SK-N-SH treated with all-trans-retinoic acid at 6 μM for 48 hours (cell line): Measurements from ENCODE around the gene URAD.

ENCODE experiments used
- ATAC-seq: fragments of 200-7000 bp; cut with Tn5 transposase; 3 replicates; pipeline ENCODE4 v1.9.1; 2020; ENCODE audit warnings: mild to moderate bottlenecking, moderate library complexity
- BACH2 ChIP-seq: fragments of 250-450 bp; sonication (Bioruptor Pico); IDR thresholded peaks from 2 replicates; pipeline ENCODE4 v1.9.0; 2021; ENCODE audit warnings: mild to moderate bottlenecking, borderline replicate concordance
- CSRNP3 ChIP-seq: fragments of 250-450 bp; sonication (Bioruptor Pico); IDR thresholded peaks from 2 replicates; pipeline ENCODE4 v1.5.1; 2021; ENCODE audit warnings: mild to moderate bottlenecking, moderate library complexity
- ESRRG ChIP-seq: fragments of 250-450 bp; sonication (Bioruptor Pico); IDR thresholded peaks from 2 replicates; pipeline ENCODE4 v1.6.1; 2021; ENCODE audit warnings: mild to moderate bottlenecking
- ISL1 ChIP-seq: fragments of 250-450 bp; sonication (Bioruptor Pico); IDR thresholded peaks from 2 replicates; pipeline ENCODE4 v2.1.2; 2022; ENCODE audit warnings: mild to moderate bottlenecking, moderate library complexity
- OSR1 ChIP-seq: fragments of 250-450 bp; sonication (Bioruptor Pico); IDR thresholded peaks from 2 replicates; pipeline ENCODE4 v1.8.0; 2022; ENCODE audit warnings: moderate library complexity, mild to moderate bottlenecking, inconsistent platforms
- PPARA ChIP-seq: fragments of 250-450 bp; sonication (Bioruptor Pico); IDR thresholded peaks from 2 replicates; pipeline ENCODE4 v1.5.0; 2020; ENCODE audit warnings: mild to moderate bottlenecking, borderline replicate concordance
- RARB ChIP-seq: fragments of 250-450 bp; sonication (Bioruptor Pico); IDR thresholded peaks from 2 replicates; pipeline ENCODE4 v1.8.0; 2021; ENCODE audit warnings: mild to moderate bottlenecking, moderate library complexity
- SNAI2 ChIP-seq: fragments of 250-450 bp; sonication (Bioruptor Pico); IDR thresholded peaks from 2 replicates; pipeline ENCODE4 v1.5.0; 2020; ENCODE audit warnings: mild to moderate bottlenecking, moderate library complexity
- TCF4 ChIP-seq: fragments of 250-450 bp; sonication (Bioruptor Pico); IDR thresholded peaks from 2 replicates; pipeline ENCODE4 v1.8.0; 2021; ENCODE audit warnings: mild to moderate bottlenecking, moderate library complexity, borderline replicate concordance
- TOX ChIP-seq: fragments of 250-450 bp; sonication (Bioruptor Pico); IDR thresholded peaks from 2 replicates; pipeline ENCODE4 v1.8.0; 2021; ENCODE audit warnings: mild to moderate bottlenecking, moderate library complexity, borderline replicate concordance
- ZFP3 ChIP-seq: fragments of 250-450 bp; sonication (Bioruptor Pico); IDR thresholded peaks from 2 replicates; pipeline ENCODE4 v1.5.0; 2020; ENCODE audit warnings: mild to moderate bottlenecking, moderate library complexity
- ZNF70 ChIP-seq: fragments of 450-650 bp; formaldehyde crosslinking; IDR thresholded peaks from 2 replicates; pipeline ENCODE4 v1.5.0; 2020; ENCODE audit warnings: mild to moderate bottlenecking, moderate library complexity
- ZNF8 ChIP-seq: fragments of 450-650 bp; formaldehyde crosslinking; IDR thresholded peaks from 2 replicates; pipeline ENCODE4 v1.5.0; 2020; ENCODE audit warnings: mild to moderate bottlenecking, moderate library complexity
- TF ChIP-seq, protein P1 (sequence below): fragments of 250-450 bp; sonication (Bioruptor Pico); IDR thresholded peaks from 2 replicates; pipeline ENCODE4 v1.5.0; 2020; ENCODE audit warnings: mild to moderate bottlenecking, moderate library complexity
- TF ChIP-seq, protein P2 (sequence below): fragments of 250-450 bp; sonication (Bioruptor Pico); IDR thresholded peaks from 2 replicates; pipeline ENCODE4 v1.8.0; 2021; ENCODE audit warnings: low read depth, mild to moderate bottlenecking, moderate library complexity, borderline replicate concordance
- TF ChIP-seq, protein P3 (sequence below): fragments of 250-450 bp; sonication (Bioruptor Pico); IDR thresholded peaks from 2 replicates; pipeline ENCODE4 v1.8.0; 2020; ENCODE audit warnings: mild to moderate bottlenecking, moderate library complexity, borderline replicate concordance

Gene URAD

GRCh38 chr13:27960362-27961226, 27.9 kb downstream of the URAD start (continued):
- no peak for TF ChIP-seq CSRNP3 (CRISPR knock-in tag)
- no peak for TF ChIP-seq OSR1 (CRISPR knock-in tag)
- TF ChIP-seq ESRRG: no peak
- TF ChIP-seq, protein P1, sequence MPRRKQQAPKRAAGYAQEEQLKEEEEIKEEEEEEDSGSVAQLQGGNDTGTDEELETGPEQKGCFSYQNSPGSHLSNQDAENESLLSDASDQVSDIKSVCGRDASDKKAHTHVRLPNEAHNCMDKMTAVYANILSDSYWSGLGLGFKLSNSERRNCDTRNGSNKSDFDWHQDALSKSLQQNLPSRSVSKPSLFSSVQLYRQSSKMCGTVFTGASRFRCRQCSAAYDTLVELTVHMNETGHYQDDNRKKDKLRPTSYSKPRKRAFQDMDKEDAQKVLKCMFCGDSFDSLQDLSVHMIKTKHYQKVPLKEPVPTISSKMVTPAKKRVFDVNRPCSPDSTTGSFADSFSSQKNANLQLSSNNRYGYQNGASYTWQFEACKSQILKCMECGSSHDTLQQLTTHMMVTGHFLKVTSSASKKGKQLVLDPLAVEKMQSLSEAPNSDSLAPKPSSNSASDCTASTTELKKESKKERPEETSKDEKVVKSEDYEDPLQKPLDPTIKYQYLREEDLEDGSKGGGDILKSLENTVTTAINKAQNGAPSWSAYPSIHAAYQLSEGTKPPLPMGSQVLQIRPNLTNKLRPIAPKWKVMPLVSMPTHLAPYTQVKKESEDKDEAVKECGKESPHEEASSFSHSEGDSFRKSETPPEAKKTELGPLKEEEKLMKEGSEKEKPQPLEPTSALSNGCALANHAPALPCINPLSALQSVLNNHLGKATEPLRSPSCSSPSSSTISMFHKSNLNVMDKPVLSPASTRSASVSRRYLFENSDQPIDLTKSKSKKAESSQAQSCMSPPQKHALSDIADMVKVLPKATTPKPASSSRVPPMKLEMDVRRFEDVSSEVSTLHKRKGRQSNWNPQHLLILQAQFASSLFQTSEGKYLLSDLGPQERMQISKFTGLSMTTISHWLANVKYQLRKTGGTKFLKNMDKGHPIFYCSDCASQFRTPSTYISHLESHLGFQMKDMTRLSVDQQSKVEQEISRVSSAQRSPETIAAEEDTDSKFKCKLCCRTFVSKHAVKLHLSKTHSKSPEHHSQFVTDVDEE: no peak

DNA sequence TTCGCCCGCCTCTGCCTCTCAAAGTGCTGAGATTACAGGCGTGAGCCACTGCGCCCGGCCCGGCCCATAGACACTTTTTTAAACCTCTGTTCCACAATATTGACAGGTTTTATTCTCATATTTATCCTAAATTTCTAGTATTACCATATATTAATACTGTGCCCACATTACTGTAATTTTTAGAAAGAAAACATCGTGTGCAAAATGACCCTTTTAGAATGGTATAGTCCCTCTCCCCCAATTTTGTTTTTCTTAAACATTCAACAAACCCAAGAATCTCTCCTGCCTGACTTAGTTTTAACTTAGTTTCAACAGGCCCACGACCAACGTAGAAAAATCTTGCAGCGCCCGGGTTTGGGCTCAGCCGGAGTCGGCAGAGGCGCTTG, 28.5 kb downstream of the URAD start:
- no peak for ATAC-seq

GRCh38 chr13:27956576-27957300, 31.8 kb downstream of the URAD start:
- ATAC-seq: no peak
- no peak for TF ChIP-seq BACH2 (CRISPR knock-in tag)
- TF ChIP-seq CSRNP3 (CRISPR knock-in tag): no peak
- TF ChIP-seq PPARA: no peak
- TF ChIP-seq TCF4 (CRISPR knock-in tag): no peak
- no peak for TF ChIP-seq ZFP3
- no peak for TF ChIP-seq ISL1 (CRISPR knock-in tag)
- TF ChIP-seq ZNF8 (CRISPR knock-in tag): no peak
- TF ChIP-seq, protein P2, sequence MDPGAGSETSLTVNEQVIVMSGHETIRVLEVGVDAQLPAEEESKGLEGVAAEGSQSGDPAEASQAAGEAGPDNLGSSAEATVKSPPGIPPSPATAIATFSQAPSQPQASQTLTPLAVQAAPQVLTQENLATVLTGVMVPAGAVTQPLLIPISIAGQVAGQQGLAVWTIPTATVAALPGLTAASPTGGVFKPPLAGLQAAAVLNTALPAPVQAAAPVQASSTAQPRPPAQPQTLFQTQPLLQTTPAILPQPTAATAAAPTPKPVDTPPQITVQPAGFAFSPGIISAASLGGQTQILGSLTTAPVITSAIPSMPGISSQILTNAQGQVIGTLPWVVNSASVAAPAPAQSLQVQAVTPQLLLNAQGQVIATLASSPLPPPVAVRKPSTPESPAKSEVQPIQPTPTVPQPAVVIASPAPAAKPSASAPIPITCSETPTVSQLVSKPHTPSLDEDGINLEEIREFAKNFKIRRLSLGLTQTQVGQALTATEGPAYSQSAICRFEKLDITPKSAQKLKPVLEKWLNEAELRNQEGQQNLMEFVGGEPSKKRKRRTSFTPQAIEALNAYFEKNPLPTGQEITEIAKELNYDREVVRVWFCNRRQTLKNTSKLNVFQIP (CRISPR knock-in tag): no peak
- TF ChIP-seq, protein P3, sequence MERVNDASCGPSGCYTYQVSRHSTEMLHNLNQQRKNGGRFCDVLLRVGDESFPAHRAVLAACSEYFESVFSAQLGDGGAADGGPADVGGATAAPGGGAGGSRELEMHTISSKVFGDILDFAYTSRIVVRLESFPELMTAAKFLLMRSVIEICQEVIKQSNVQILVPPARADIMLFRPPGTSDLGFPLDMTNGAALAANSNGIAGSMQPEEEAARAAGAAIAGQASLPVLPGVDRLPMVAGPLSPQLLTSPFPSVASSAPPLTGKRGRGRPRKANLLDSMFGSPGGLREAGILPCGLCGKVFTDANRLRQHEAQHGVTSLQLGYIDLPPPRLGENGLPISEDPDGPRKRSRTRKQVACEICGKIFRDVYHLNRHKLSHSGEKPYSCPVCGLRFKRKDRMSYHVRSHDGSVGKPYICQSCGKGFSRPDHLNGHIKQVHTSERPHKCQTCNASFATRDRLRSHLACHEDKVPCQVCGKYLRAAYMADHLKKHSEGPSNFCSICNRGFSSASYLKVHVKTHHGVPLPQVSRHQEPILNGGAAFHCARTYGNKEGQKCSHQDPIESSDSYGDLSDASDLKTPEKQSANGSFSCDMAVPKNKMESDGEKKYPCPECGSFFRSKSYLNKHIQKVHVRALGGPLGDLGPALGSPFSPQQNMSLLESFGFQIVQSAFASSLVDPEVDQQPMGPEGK (CRISPR knock-in tag): no peak
- no peak for TF ChIP-seq TOX (CRISPR knock-in tag)
- no peak for TF ChIP-seq RARB

More for the DNA sequence above, 28.5 kb downstream of the URAD start:
- TF ChIP-seq ZFP3 (no peak), OSR1 (CRISPR knock-in tag) (no peak), ESRRG (no peak), ZNF70 (CRISPR knock-in tag) (no peak), SNAI2 (CRISPR knock-in tag) (no peak), BACH2 (CRISPR knock-in tag) (no peak), TOX (CRISPR knock-in tag) (no peak)
